ENCODE results near the gene VASH2. TPM values are rescaled to one million over a fixed set of nuclear protein-coding genes. Genes with fewer than 3 reads are reported as not detected.

VASH2 gene
- total and polyA plus RNA-seq, 2 of the 8 experiments (the other 6 are each of a cell fraction or from before 2014, with no cell fraction given), result 44.0 to 187 TPM

DNA sequence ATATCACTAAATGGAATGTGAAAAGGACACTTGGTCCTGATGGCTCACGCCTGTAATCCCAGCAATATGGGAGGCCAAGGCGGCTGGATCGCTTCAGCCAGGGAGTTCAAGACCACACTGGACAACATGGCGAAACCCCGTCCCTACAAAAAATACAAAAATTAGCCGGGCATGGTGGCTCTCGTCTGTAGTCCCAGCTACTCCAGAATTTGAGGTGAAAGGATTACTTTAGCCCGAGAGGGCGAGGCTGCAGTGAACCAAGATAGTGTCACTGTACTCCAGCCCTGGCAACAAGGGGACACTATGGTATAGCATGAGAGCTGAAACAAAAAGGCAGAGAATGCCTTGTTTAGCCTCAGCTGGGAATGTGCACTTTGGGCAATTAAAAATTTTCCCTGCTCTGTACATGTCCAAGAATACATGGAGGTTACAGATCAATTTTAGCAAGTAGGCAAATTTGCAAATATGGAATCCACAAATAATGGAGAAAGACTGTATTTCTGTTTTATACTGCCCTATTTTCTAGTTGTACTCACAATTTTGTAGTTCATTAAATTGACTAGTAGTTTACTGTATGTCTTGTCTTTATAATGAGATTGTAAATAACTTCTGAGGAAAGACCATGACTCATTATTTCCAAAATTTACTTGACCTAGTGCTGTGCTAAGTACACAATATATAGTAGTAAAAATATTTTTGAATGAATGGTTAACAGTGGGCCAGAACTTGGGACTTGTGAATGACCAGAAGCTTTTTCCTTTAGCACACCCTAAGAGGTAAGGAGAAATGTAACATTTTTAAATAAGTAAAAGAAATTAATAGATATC is 67.3 kb downstream of the VASH2 start:
- Histone ChIP-seq H3K56ac (replicated peaks; ENCODE audit: insufficient read length, low read depth, low read length) (no peak overlapping the region), H3K23me2 (ENCODE audit: low read depth, low read length) (peaks cover 3% of the 10 kb centered on the region; the same call in 1 of the 2 replicates), H3K36me3 (ENCODE audit: control insufficient read depth in 2 of 4, insufficient read depth in 4 of 4, low read length in 3 of 4) (peaks cover 0 to 2% (median 0%) of the 10 kb centered on the region in 4 experiments; a peak in 1 of 8 replicates), H3K4me1 (replicated peaks in 1 of 4; ENCODE audit: control insufficient read depth in 3 of 4, insufficient read depth in 4 of 4, low read length in 3 of 4) (no peaks in the 10 kb centered on the region; a peak in 1 of 7 replicates), H2BK20ac (ENCODE audit: low read length) (no peak overlapping the region), H4K20me1 (replicated peaks in 1 of 2; ENCODE audit: control insufficient read depth in 1 of 2, insufficient read depth in 2 of 2, low read length in 2 of 2) (peaks cover 0 to 2% of the 10 kb centered on the region in 2 experiments), H3K9me3 (ENCODE audit: insufficient read depth in 2 of 2, low read depth in 1 of 2, low read length in 1 of 2) (no peaks in the 10 kb centered on the region), H3K27me3 (replicated peaks in 1 of 4; ENCODE audit: control insufficient read depth in 3 of 4, extremely low read depth in 1 of 4, insufficient read depth in 3 of 4, low read length in 3 of 4) (no peaks in the 10 kb centered on the region), H3K79me1 (ENCODE audit: low read depth, low read length) (no peaks in the 10 kb centered on the region), H3K4me2 (ENCODE audit: insufficient read depth in 1 of 2, low read depth in 2 of 2, low read length in 2 of 2) (no peak overlapping the region), H3K9ac (replicated peaks in 1 of 4; ENCODE audit: extremely low read depth in 1 of 4, low read depth in 3 of 4, low read length in 3 of 4) (no peak overlapping the region), H3K14ac (ENCODE audit: insufficient read length) (no peak overlapping the region), H2BK5ac (ENCODE audit: low read depth, low read length) (no peak overlapping the region), H3K4ac (replicated peaks; ENCODE audit: insufficient read length, low read depth, low read length) (no peak overlapping the region), H2BK15ac (ENCODE audit: low read length) (no peak overlapping the region), H3K27ac (ENCODE audit: low read depth, low read length) (no peak overlapping the region), H2BK12ac (ENCODE audit: low read depth, low read length) (no peak overlapping the region), H2AFZ (ENCODE audit: low read length) (no peak overlapping the region), H2AK5ac (ENCODE audit: low read depth, low read length) (no peak overlapping the region), H4K91ac (replicated peaks; ENCODE audit: insufficient read length, low read length) (no peak overlapping the region), H4K8ac (ENCODE audit: extremely low read depth, insufficient read depth, low read length) (no peak overlapping the region), H3K79me2 (ENCODE audit: control insufficient read depth in 1 of 2, insufficient read depth in 2 of 2, low read length in 2 of 2) (peaks cover 0 to 23% of the 10 kb centered on the region in 2 experiments; a peak in 2 of 4 replicates), H3K4me3 (ENCODE audit: extremely low read depth in 1 of 4, insufficient read depth in 2 of 4, low read depth in 3 of 4, low read length in 4 of 4) (no peak overlapping the region), H2BK120ac (replicated peaks; ENCODE audit: low read depth, low read length) (no peak overlapping the region), H3K23ac (ENCODE audit: insufficient read length) (no peak overlapping the region), H3K18ac (ENCODE audit: extremely low read depth, low read length) (no peak overlapping the region), H4K5ac (ENCODE audit: insufficient read length, low read depth, low read length) (no peak overlapping the region)
- 92% methylated on average over 9 of the region's 9 CpGs; no CpG with 5 or more reads in 1 of the 2 experiments for WGBS, 2 experiments (ENCODE audit: extremely low coverage in 1 of 2, insufficient coverage in 1 of 2, insufficient read length in 1 of 2, insufficient replicate concordance in 2 of 2, low coverage in 1 of 2, low lambda C conversion rate in 2 of 2, missing lambda C conversion rate in 1 of 2)
- no peak for FAIRE-seq
- no peak for DNase-seq (ENCODE audit: low read depth in 1 of 2, low spot score in 2 of 2)
- CTCF ChIA-PET (ENCODE audit: partially characterized antibody), result interaction anchor here (0.6 kb wide), 1 partner anchor 1078 kb away, joined by 3 read pairs; no protein-coding TSS in a partner anchor
- no peak for TF ChIP-seq RNF2 (IDR thresholded peaks at IDR 0.05; ENCODE audit: borderline replicate concordance, low read depth, low read length, missing control alignments, poor library complexity, severe bottlenecking)
- no peak for TF ChIP-seq RXRA (IDR thresholded peaks at IDR 0.05; ENCODE audit: insufficient read depth, low read depth, low read length)
- no peak for TF ChIP-seq CBX5 (IDR thresholded peaks at IDR 0.05; ENCODE audit: low read depth, low read length)
- POLR2A ChIA-PET (ENCODE audit: partially characterized antibody), result no interaction called here
